ENCODE measurements around the gene SPEG. TPM values are rescaled to one million over a fixed set of nuclear protein-coding genes. Genes with fewer than 3 reads are reported as not detected.

SPEG gene
- total and polyA plus RNA-seq, 3 donors from 2014 or later: 16.0 to 24.3 (median 23.0) TPM

DNA sequence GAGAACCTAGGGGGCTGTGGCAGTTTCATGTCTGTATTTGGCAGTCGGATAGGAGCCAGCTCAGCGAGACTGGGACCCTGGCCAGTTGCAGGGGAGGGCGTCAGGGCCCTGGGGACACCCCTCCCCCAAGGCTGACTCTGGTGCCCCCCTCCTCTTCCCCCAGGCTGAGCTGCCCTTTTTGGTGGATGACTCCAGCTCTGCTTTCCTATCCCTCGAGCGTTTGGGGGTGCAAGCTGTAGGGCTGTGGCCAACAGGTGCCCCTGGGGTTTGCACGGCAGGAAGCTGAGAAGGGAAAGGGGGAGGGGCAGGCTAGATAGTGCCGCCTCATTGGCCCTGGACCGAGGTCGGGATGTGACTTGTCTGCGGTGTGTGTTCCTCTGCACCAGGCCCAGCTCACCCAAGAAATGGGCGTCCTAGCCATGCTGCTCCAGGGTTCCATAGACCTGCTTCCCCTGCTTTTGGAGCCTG, 26.4 kb downstream of the SPEG start:
- no peaks in the 10 kb centered on the region for H3K36me3 ChIP-seq (ENCODE audit: low read depth, missing control alignments)
- peak overlapping the region; percentile 72 for H3K27ac ChIP-seq
- H3K9me3 ChIP-seq: no peaks in the 10 kb centered on the region
- no peak overlapping the region for H3K4me3 ChIP-seq
- 31 to 39% methylated on average over 9 to 11 of the region's 11 CpGs for WGBS, 2 donors
- H3K4me1 ChIP-seq: peaks cover 26% of the 10 kb centered on the region
- H3K27me3 ChIP-seq: no peaks in the 10 kb centered on the region
- DNase-seq: no peak
- intact Hi-C loops (cut with DNase I; ENCODE audit: low total_unique reads): no loop called here
- TF ChIP-seq, protein P1, sequence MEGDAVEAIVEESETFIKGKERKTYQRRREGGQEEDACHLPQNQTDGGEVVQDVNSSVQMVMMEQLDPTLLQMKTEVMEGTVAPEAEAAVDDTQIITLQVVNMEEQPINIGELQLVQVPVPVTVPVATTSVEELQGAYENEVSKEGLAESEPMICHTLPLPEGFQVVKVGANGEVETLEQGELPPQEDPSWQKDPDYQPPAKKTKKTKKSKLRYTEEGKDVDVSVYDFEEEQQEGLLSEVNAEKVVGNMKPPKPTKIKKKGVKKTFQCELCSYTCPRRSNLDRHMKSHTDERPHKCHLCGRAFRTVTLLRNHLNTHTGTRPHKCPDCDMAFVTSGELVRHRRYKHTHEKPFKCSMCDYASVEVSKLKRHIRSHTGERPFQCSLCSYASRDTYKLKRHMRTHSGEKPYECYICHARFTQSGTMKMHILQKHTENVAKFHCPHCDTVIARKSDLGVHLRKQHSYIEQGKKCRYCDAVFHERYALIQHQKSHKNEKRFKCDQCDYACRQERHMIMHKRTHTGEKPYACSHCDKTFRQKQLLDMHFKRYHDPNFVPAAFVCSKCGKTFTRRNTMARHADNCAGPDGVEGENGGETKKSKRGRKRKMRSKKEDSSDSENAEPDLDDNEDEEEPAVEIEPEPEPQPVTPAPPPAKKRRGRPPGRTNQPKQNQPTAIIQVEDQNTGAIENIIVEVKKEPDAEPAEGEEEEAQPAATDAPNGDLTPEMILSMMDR (IDR thresholded peaks at IDR 0.05): no peak
- TF ChIP-seq POLR2A (IDR thresholded peaks at IDR 0.05): no peak

DNA sequence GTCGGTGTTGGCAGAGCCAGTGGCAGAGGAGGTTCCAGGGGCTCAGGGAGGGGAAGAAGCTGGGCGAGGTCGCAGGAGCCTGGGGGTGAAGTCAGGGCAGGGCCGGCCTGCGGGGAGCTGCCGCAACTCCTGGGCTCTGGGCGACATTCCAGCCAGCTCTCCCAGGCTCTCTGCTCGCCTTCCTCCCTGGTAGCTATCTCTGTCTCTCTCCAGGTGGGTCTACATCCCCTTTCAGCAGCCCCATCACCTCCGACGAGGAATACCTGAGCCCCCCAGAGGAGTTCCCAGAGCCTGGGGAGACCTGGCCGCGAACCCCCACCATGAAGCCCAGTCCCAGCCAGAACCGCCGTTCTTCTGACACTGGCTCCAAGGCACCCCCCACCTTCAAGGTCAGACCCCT, 27.0 kb downstream of the SPEG start:
- H3K27ac ChIP-seq: no peak overlapping the region
- H3K27me3 ChIP-seq: no peaks in the 10 kb centered on the region
- no peak for DNase-seq
- intact Hi-C loops (cut with DNase I; ENCODE audit: low total_unique reads): no loop called here
- 74 to 86% methylated on average over 9 to 14 of the region's 14 CpGs for WGBS, 2 donors
- H3K4me1 ChIP-seq: peaks cover 26% of the 10 kb centered on the region
- TF ChIP-seq, protein P1 (IDR thresholded peaks at IDR 0.05): no peak
- no peak for TF ChIP-seq POLR2A (IDR thresholded peaks at IDR 0.05)
- no peaks in the 10 kb centered on the region for H3K36me3 ChIP-seq (ENCODE audit: low read depth, missing control alignments)
- no peaks in the 10 kb centered on the region for H3K9me3 ChIP-seq
- no peak overlapping the region for H3K4me3 ChIP-seq

DNA sequence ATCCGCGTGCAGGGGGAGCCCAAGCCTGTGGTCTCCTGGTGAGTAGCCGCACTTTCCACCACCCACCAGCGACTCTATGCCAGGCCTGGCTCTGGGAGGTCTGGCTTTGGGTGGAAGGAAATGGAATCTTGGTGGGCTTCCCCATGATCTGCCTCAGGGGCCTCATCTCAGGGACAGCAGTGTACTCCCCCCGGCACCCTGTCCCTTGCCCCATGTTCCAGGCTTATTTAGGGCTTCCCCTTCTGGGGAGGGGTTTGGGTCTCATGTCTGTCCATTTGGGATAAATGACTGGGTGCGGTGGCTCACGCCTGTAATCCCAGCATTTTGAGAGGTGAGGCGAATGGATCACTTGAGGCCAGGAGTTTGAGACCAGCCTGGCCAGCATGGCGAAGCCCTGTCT, 27.7 kb downstream of the SPEG start:
- Histone ChIP-seq H3K9me3 (no peaks in the 10 kb centered on the region), H3K27ac (no peak overlapping the region), H3K4me1 (peaks cover 26% of the 10 kb centered on the region), H3K36me3 (ENCODE audit: low read depth, missing control alignments) (no peaks in the 10 kb centered on the region), H3K4me3 (no peak overlapping the region), H3K27me3 (no peaks in the 10 kb centered on the region)
- TF ChIP-seq, protein P1 (IDR thresholded peaks at IDR 0.05): no peak
- TF ChIP-seq POLR2A (IDR thresholded peaks at IDR 0.05): no peak
- 86 to 90% methylated on average over 2 to 9 of the region's 9 CpGs for WGBS, 2 donors
- DNase-seq: no peak
- intact Hi-C loops (cut with DNase I; ENCODE audit: low total_unique reads): no loop called here

DNA sequence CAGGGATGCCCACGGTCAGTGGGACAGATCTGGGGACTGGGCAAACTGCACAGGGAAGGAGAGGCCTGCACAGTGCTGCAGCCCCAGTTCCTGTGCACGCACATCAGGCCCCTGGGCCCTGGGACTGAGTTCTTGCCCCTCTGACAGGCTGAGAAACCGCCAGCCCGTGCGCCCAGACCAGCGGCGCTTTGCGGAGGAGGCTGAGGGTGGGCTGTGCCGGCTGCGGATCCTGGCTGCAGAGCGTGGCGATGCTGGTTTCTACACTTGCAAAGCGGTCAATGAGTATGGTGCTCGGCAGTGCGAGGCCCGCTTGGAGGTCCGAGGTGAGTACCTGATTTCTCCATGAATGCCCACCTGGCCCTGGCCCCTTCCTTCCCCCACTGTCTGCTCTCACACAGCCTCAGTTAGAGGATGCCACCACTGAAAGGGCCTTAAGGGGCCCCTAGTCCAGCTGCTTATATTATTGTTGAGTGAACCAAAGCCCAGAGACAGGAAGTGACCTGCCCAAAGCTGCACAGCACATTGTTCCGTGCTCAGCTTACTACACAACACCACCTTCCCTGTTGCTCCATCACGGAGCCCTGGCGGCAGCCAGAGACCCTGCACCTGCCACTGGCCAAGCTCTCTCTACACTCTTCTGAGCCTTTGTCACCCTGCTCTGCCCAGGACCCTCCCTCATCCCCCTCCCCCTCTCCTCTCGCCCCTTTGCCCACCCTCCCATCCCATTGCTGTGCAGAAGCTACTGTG, 29.8 kb downstream of the SPEG start:
- DNase-seq: no peak
- TF ChIP-seq, protein P1 (IDR thresholded peaks at IDR 0.05): no peak
- TF ChIP-seq POLR2A (IDR thresholded peaks at IDR 0.05): no peak
- H3K27me3 ChIP-seq: no peaks in the 10 kb centered on the region
- peaks cover 24% of the 10 kb centered on the region for H3K4me1 ChIP-seq
- 87 to 92% methylated on average over 6 to 20 of the region's 21 CpGs for WGBS, 2 donors
- no peak overlapping the region for H3K4me3 ChIP-seq
- H3K36me3 ChIP-seq (ENCODE audit: low read depth, missing control alignments): no peaks in the 10 kb centered on the region
- no peak overlapping the region for H3K27ac ChIP-seq
- intact Hi-C loops (cut with DNase I; ENCODE audit: low total_unique reads): no loop called here
- no peaks in the 10 kb centered on the region for H3K9me3 ChIP-seq
